ENCODE results near the gene ZNF479.

DNA sequence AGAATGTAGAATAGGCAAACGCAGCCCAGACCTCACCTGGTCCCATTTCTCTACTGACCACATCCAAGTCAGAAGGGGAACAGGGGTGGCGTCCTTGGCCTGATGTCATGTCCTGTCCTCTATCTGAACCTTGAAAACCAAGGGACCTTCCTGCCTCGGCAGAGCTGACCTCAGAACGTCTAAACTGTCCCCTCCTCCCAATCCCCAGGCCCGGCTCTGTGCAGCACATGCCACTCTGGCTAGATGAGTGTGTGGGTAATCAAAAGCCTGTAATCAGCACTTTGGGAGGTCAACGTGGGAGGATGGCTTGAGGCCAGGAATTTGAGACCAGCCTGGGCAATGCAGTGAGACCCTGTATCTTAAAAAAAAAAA, 46.5 kb upstream of the ZNF479 start:
- TF ChIP-seq, protein P1, sequence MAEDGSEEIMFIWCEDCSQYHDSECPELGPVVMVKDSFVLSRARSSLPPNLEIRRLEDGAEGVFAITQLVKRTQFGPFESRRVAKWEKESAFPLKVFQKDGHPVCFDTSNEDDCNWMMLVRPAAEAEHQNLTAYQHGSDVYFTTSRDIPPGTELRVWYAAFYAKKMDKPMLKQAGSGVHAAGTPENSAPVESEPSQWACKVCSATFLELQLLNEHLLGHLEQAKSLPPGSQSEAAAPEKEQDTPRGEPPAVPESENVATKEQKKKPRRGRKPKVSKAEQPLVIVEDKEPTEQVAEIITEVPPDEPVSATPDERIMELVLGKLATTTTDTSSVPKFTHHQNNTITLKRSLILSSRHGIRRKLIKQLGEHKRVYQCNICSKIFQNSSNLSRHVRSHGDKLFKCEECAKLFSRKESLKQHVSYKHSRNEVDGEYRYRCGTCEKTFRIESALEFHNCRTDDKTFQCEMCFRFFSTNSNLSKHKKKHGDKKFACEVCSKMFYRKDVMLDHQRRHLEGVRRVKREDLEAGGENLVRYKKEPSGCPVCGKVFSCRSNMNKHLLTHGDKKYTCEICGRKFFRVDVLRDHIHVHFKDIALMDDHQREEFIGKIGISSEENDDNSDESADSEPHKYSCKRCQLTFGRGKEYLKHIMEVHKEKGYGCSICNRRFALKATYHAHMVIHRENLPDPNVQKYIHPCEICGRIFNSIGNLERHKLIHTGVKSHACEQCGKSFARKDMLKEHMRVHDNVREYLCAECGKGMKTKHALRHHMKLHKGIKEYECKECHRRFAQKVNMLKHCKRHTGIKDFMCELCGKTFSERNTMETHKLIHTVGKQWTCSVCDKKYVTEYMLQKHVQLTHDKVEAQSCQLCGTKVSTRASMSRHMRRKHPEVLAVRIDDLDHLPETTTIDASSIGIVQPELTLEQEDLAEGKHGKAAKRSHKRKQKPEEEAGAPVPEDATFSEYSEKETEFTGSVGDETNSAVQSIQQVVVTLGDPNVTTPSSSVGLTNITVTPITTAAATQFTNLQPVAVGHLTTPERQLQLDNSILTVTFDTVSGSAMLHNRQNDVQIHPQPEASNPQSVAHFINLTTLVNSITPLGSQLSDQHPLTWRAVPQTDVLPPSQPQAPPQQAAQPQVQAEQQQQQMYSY (CRISPR knock-in tag; IDR thresholded peaks at IDR 0.05): no peak
- no peak for TF ChIP-seq POLR2A (IDR thresholded peaks at IDR 0.05; ENCODE audit: low read depth, low read length)
- TF ChIP-seq, protein P2, sequence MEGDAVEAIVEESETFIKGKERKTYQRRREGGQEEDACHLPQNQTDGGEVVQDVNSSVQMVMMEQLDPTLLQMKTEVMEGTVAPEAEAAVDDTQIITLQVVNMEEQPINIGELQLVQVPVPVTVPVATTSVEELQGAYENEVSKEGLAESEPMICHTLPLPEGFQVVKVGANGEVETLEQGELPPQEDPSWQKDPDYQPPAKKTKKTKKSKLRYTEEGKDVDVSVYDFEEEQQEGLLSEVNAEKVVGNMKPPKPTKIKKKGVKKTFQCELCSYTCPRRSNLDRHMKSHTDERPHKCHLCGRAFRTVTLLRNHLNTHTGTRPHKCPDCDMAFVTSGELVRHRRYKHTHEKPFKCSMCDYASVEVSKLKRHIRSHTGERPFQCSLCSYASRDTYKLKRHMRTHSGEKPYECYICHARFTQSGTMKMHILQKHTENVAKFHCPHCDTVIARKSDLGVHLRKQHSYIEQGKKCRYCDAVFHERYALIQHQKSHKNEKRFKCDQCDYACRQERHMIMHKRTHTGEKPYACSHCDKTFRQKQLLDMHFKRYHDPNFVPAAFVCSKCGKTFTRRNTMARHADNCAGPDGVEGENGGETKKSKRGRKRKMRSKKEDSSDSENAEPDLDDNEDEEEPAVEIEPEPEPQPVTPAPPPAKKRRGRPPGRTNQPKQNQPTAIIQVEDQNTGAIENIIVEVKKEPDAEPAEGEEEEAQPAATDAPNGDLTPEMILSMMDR (IDR thresholded peaks at IDR 0.05 in 2 of 3, conservative IDR thresholded peaks at IDR 0.05 in 1 of 3; ENCODE audit: control insufficient read depth in 2 of 3, extremely low read depth in 1 of 3, insufficient read depth in 1 of 3, low read depth in 3 of 3, low read length in 3 of 3): no peak
- TF ChIP-seq HDAC2 (IDR thresholded peaks at IDR 0.05): no peak
- TF ChIP-seq STAT1 (conservative IDR thresholded peaks at IDR 0.05): no peak
- no peak for TF ChIP-seq ZZZ3 (IDR thresholded peaks at IDR 0.05; ENCODE audit: control insufficient read depth, insufficient read length, low read depth)
- TF ChIP-seq RAD21 (IDR thresholded peaks at IDR 0.05; ENCODE audit: insufficient read depth, low read depth, low read length): no peak
- TF ChIP-seq MEF2B (IDR thresholded peaks at IDR 0.05; ENCODE audit: partially characterized antibody, poor library complexity, severe bottlenecking): no peak
- no peak for TF ChIP-seq SUZ12 (IDR thresholded peaks at IDR 0.05; ENCODE audit: unreplicated experiment)
- TF ChIP-seq, protein P3, sequence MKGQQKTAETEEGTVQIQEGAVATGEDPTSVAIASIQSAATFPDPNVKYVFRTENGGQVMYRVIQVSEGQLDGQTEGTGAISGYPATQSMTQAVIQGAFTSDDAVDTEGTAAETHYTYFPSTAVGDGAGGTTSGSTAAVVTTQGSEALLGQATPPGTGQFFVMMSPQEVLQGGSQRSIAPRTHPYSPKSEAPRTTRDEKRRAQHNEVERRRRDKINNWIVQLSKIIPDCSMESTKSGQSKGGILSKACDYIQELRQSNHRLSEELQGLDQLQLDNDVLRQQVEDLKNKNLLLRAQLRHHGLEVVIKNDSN (IDR thresholded peaks at IDR 0.05; ENCODE audit: borderline replicate concordance, extremely low read length, insufficient read depth, low read depth, low read length): no peak
- no peak for TF ChIP-seq CHD1 (IDR thresholded peaks at IDR 0.05; ENCODE audit: low read depth, low read length)
- no peak for TF ChIP-seq NRF1 (conservative IDR thresholded peaks at IDR 0.05; ENCODE audit: low read depth, low read length)
- TF ChIP-seq SIN3A (IDR thresholded peaks at IDR 0.05; ENCODE audit: low read depth, low read length): no peak
